ENCODE data around the gene ARHGAP44.
A peak's percentile ranks its signal among the peaks of the same experiment; 100 is the strongest.

ARHGAP44 gene

DNA sequence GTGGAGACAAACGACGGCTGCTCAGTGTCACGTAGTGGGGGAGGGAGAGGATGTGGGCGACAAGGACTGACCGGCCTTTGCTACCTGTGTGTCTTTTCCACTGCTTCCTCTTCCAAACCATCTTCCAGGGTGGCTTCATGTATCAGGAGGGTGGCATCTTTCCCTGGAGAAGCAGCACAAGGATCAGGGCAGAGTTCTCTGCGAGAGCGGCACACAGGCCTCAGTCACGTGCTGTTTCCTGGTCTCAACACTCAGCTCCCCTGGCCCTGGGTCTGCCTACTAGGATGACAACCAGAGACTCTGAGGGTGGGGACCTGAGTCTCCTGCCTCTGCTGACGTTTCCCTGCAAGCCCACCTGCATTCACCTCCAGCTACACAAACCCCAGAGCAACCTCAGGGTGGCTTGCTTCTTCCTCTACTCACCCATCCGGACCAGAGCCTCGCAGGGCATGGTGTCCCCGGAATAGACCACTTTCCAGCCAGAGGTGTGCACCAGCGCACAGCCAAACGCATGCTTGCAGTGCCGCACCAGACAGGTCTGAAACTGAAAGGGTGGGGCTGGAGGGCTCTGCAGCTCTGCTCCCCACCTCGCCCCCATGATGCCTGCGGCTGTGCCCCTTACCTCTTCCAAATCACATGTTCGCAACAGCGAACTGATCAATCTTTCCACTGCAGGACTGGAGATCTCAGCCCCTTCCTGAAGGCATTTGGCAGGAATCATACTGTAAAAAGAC, 205.2 kb downstream of the ARHGAP44 start:
- DNase-seq (ENCODE audit: low read depth): no peak

DNA sequence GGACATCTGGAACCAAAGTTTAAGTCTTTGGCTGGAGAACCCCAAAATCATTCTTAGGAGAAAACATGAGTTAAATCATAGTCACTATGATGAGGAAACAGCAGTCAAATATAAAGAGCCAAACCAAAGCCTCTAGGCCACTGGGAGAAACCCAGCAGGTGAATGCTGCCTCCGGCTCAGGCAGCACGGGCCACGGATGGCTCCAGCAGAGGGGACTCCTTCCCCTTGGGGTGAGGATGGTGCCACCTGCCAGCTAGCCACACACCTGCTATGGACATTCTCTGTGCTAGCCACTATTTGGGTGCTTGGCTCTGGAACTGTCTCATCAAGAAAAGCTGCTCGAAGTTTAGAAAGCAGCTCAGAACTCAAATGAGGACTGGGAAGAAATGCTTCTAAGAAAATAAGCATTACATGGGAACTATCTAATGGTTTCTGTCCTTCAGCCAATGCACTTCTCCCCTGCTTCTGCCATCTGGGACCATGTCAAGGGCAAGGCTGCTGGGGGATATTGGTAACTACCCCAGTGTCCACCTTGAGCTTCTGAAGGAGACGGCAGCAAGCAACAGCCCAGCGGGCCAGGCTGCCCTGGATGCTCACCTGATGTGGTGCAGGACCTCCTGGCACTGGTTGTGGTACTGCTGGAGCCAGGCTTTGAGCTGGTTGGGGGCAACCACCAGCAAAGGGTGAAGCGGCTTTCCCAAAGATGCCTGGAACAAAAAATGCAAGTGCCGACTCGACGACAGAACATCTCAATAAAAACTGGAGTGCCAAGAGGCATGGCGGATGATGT, 206.0 kb downstream of the ARHGAP44 start:
- no peak for DNase-seq (ENCODE audit: low read depth)

GRCh38 chr17:12995896-12996295, 206.6 kb downstream of the ARHGAP44 start:
- DNase-seq (ENCODE audit: low read depth): no peak

- DNase-seq (ENCODE audit: low read depth): no peak
Observed at GRCh38 chr17:12996357-12996756, 207.1 kb downstream of the ARHGAP44 start.

DNA sequence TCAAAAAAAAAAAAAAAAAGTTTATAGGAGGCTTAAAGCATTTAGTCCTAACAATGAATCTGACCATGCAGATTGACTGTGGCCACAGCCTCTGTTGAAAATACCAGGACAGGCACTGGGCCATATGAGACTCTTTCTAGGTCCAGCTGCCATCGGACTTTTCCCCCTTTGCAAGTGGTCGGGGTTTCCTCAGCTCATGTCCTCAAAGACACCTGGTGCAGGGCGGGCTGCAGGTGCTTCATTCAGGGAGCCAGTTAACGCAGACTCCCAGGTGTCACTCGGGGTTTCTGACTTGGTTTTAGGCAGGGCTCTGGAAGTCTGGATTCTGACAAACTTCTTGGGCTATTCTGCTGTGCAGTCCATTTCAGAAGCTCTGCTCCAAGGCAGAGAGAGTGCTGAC, 207.6 kb downstream of the ARHGAP44 start:
- no peak for DNase-seq (ENCODE audit: low read depth)

DNA sequence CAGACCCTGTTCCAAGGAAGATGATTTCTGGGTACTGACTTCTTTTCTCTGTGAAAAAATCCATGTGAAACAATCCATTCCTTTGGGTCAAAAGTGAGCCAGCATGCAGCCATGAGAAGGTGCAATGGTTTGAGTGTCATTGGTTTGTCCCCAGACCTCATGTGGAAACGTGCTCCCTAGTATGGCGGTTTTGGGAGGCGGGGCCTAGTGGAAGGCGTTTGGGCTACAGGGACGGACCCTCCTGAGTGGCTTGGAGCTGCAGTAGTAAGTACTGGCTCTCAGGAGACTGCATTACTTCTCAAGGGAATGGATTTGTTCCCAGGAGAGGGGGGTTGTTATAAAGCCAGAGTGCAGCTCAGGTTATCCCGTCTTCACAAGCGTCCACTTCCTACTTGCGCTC, 209.2 kb downstream of the ARHGAP44 start:
- DNase-seq (ENCODE audit: low read depth): no peak

GRCh38 chr17:12998874-12999273, 209.6 kb downstream of the ARHGAP44 start:
- DNase-seq (ENCODE audit: low read depth): no peak

- DNase-seq (ENCODE audit: low read depth): no peak
Observed at GRCh38 chr17:13000561-13000960, 211.3 kb downstream of the ARHGAP44 start.

DNA sequence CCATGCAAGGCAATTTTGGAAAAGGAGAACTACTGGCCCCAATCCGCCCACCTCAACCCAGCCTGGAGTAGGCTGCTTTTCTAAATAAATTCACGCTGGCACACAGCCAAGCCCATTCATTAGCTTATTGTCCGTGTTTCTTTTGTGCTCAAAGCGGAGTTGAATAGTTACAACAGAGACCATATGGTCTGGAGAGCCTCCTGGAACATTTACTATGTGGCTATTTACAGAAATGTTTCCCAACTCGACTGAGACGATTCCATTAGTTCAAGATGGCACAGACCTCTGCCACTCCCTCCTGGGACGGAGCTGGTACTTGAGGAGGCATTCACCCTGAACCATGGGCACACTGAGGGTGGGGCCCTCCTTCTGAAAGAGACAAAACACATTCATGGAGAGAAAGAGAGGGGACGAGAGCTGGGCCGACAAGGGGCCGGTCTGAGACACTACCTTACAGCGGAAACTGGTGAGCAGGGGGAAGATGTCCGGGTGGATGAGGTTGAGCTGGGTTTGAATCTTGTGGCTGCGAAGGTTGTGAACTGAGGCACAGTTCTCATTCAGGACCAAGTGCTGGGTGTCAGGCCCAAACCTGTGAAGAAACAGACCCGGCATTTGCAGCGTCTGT, 212.8 kb downstream of the ARHGAP44 start:
- DNase-seq (ENCODE audit: low read depth): no peak

DNA sequence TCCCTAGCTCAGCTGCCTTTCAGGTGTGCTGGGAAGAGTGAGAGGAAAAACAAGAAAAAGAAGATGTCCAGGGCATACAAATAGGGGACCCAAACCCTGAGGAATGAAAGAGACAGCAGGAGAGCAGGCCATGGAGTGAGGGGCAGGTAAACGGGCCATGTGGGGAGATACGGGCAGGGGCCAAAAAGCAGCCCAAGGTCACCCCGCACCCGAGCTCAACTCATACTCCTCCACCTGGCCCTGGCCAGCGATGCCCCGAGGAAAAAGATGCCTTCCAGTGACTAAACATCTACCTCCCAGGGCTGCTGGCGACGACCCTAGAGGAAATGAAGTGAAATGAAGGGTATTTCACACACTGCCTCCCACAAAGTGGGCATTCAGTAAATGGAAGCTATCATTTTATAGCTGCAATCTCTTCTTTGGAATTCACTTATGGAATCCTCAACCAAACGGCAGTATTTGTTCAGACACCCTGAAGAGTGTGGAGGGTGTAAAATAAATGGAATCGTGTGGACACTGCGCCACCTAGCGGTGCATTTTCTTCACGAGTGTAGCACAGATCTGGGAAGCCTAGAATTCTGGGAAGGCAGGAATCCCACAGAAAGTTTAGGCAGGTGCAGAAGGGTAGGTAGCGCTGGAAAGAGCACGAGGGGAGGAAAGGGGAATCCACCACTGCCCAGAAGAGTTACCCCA, 213.6 kb downstream of the ARHGAP44 start:
- peak; percentile 75 for DNase-seq (ENCODE audit: low read depth)

DNA sequence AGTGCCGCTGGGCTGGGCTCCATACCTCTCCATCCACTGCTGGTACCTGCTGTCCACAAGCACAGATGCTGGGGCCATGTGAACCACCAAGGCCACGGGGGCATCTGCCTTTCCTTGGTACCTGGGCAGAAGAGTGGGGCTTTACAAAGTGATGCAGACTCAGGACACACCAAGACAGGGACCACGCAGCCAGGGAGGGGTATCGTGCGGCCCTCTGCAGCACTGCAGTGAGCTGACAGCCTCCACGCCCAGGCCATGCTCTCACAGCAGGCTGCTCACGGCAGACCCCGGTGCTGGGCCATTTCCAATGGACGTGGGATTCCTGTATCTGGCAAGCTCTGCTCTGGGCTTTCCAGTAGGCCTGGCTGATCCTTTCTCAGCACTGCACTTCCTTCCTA, 214.2 kb downstream of the ARHGAP44 start:
- no peak for DNase-seq (ENCODE audit: low read depth)

DNA sequence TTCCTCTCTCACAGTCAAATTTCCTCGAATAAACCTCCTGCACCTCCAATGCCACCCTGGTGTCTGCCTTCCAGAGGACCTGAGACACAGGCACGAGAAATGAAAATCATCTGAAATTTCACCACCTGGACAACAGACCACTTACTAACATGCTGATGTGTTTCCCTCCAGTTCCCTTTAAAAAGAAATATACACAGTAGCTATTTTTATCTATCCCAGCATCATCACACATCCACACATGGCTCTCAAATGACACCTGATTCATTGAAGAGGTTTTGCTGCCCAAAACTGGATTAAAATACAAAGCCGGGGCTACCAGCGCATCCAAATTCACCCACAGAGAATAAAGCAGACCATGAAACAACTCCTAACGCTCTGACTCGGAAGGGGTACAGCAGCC, 214.6 kb downstream of the ARHGAP44 start:
- no peak for DNase-seq (ENCODE audit: low read depth)

GRCh38 chr17:13004336-13004735, 215.0 kb downstream of the ARHGAP44 start:
- no peak for DNase-seq (ENCODE audit: low read depth)

DNA sequence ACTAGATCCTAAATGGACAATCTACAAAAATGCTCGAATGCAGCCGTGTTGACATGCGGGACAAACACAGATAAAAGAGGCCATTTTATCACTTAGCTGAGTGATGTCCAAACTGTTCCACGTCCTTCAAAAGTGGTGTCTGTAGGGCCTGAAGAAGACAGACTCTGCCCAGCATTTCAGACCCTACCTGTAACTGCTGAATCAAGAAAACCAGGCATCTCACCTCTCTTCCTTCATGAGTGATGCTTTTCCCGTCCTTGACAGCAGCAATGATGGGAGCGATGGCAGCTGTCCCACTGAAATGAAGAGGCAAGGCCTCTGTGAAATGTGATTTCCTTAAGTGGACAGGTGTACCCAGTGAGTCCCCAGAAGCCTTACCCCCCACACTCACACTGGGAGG, 216.2 kb downstream of the ARHGAP44 start:
- DNase-seq (ENCODE audit: low read depth): no peak

DNA sequence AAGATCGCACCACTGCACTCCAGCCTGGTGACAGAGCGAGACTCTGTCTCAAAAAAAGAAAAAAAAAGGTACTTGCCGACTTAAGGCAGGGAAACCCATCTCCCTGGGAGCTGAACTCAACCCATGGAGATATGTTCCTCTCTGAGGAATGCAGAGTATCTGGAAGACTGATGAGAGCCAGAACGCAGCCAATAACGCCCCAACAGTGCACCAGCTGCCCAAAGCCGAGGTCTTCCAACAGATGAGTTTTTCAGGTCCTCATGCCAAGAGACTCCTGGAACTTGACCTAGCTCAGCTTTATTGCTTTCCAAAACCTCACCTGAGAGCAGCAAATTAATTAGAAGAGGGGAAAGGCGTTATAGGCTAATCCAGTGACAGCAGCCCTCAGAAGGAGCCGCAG, 219.2 kb downstream of the ARHGAP44 start:
- DNase-seq (ENCODE audit: low read depth): no peak

DNA sequence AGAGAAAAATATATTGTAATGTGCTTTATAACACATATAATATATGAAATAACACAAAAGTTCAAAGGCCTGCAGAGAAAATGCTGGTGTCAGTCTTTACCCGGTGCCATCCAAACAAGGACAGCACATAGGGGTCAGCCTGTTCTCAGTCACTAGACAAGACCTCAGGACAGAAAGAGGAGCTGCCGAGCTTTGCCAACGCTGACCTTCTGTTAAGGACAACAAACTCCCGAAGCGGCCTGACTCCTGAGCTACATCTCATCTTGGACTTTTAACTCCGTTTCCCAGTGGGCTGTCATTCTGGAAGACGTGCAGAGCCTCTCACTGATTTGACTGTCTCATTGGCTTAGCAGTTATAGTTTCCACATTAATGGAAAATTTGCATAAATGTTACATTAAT, 221.7 kb downstream of the ARHGAP44 start:
- no peak for DNase-seq (ENCODE audit: low read depth)

DNA sequence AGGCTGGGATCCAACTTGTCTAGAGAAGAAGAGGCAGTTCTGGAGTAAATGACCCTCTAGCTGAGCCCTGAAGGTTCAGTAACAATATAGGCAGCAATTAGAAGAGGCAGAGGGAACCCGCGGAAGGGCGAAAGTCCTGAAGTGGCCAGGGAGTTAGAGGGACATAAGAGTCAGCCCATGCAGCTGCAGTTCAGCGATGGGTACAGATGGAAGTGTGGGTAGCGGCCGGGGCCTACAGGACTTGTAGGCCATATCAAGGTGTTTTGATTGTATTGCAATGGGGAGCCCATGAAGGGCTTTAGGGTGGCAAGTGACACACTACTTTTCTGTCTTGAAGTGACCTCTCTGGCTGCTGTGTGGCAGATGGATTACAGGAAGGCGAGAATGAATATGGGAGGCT, 225.5 kb downstream of the ARHGAP44 start:
- DNase-seq (ENCODE audit: low read depth): no peak

DNA sequence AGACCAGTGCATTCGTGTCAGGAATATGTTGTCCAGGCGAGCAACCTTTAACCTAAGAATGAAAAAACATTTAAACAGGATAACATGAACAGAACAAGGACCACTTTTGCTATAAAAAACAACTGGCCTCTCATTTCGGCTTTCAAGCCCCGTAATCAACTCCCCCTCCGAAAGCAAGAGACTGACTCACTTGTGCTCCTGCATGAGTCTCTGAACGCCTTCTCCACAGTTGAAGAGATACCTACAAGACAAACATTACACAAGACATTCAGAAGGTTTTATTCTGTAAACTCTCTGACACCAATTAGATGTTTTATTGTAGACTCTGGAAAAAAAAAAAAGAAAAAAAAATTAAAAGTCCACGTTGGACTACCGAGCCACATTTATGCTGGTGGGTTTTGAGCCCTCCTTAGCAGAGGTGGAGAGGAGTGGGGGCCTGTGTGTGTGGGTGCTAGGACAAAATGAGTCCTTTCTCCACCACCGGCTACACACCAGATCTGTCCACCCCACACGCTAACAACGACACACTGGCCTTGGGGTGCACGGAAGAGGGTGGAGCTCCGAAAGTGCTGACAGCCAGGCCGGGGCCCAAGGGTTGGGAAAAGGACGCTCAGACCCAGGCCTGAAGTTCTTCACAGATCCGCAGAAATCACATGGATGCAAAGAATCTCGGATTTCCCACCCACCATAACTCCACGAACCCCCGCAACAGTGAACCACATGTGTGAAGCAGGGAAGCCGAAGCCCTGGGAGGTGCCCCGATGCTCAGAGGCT, 227.8 kb downstream of the ARHGAP44 start:
- DNase-seq (ENCODE audit: low read depth): peak; percentile 11

DNA sequence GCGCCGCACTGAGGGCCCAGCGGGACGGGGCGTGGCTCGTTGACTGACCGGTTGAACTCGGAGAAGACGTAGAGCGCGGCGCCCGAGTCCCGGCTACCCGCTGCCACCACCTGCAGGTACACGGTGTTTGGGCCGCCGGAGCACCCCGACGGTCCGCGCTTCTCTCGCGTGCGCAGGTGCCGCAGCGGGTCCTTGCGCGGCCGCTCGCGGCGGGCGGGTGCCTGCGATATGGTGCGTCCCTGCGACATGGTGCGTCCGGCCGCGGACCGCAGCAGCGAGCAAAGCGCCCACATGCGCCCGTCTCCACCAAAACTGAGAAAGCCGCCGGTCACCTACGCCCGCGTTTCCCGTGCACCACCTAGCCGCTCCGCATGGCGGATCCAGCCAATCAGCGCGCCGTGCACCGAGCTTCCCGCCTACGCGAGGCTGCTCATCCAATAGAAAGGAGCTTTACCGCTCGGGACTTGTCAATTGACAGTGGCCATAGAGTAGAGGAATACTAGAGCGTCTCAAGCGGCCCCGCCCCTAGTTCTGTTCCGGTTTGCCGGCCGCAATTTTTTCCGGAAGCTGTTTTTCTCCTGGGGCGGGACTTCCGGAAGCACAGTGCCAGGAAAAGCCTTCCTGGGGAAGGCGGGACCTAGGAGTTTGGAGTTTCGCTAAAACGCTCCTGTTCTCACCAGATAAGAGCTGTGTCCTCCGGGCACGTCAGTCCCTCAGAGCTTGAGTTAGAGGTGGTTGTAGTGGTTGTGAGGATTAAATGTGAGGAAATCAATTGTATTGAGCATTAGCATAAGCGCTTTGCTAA, 228.6 kb downstream of the ARHGAP44 start, which contains the start of gene ELAC2:
Gene ELAC2 (minus strand): TSS at position 373 of the 805 bp plus-strand sequence. CDS start 80 bp downstream, at position 293.
- peak; percentile 99 for DNase-seq (ENCODE audit: low read depth)

DNA sequence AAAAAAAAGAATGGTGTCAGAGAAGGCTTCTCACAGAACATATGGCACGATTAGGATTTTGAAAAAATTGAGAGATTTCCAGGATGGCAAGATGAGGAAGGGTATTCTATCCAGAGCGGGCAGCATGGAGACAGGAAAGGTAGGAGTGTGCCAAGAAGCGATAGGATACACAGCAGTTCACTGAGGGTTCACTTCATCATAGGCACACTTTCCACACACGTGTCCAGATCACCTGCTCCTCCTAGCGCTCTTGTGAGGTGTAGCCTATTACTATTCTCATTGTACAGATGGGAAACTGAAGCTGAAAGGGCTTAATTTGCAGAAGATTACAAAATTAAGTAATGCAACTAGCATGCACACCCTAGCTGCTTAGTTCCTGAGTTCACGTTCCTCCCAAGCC, 234.7 kb downstream of the ARHGAP44 start:
- DNase-seq (ENCODE audit: low read depth): no peak
